HG03025 (cell line): ENCODE data around the gene KRT15.
"Not testable (repeated sequence)": the region's sequence is repeated elsewhere in the genome, so short reads cannot be mapped to it uniquely, and the experiment has no call there.

Experiments used
- ATAC-seq: cut with Tn5 transposase; IDR thresholded peaks from one replicate; pipeline ENCODE4 v1.9.1; 2021; ENCODE audit warnings: mild to moderate bottlenecking, moderate library complexity; ENCODE audit not compliant: unreplicated experiment, low FRiP score

Gene KRT15

GRCh38 chr17:41544935-41545334 lies 26.2 kb upstream of the KRT15 start:
- no peak for ATAC-seq

GRCh38 chr17:41544491-41544892 lies 25.8 kb upstream of the KRT15 start:
- no peak for ATAC-seq

DNA sequence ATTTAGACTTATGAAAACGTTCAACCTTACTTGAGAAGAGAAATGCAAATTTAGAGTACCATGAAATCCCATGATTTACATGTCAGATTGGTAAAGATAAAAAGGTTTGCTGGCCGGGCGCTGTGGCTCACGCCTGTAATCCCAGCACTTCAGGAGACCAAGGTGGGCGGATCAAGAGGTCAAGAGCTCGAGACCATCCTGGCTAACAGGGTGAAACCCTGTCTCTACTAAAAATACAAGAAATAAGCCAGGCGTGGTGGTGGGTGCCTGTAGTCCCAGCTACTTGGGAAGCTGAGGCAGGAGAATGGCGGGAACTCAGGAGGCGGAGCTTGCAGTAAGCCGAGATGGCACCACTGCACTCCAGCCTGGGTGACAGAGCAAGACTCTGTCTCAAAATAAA lies 24.1 kb upstream of the KRT15 start:
- not testable (repeated sequence) for ATAC-seq

DNA sequence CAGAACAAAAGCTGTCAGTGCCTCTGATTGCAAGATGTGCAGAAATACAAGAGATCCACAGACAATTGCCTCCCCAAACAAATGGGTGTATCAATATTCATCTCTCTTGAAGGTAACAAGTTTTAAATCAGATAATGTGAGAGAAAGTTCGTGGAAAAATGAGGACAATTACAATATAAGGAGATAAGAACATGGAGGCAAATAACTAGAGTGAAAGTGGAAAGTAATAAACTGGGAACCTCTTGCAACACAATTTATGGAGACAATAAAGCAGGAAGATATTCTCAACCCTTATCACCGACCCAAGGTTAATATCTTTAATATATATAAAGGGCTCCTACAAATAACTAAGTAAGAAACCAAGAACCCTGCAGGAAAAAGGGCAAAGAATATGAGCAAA lies 23.7 kb upstream of the KRT15 start:
- no peak for ATAC-seq

DNA sequence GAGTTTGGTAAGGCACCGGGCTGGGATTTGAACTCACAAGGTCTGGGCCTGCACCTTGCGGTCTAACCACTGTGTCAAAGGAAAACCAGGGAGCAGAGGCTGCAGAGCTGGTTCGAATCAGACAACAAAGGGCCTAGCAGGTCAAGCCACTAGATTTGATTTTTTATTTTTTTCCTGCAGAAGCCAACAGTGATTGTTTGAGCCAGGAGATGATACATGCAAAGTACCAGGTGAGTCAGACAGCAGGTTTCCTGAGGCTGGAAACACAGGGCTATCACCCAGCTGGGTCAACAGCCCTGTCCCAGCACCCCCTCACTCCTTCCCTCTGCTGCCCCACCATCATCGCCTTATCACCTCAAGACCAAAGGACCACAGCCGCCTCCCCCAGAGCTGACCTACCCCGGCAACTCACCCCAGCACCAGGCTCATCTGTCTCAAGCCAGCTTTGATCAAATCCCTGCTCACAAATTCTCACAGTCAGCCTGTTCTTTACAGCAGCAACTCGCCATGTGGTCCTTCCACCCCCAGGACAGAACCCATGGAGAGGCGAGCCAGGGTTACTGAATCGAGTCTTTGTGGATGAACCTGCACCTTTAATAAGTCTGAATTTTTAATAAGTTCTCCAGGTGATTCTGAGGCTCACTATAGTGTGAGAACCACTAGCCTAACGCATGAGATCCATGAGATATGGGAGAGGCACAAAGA lies 22.4 kb upstream of the KRT15 start:
- ATAC-seq: no peak

DNA sequence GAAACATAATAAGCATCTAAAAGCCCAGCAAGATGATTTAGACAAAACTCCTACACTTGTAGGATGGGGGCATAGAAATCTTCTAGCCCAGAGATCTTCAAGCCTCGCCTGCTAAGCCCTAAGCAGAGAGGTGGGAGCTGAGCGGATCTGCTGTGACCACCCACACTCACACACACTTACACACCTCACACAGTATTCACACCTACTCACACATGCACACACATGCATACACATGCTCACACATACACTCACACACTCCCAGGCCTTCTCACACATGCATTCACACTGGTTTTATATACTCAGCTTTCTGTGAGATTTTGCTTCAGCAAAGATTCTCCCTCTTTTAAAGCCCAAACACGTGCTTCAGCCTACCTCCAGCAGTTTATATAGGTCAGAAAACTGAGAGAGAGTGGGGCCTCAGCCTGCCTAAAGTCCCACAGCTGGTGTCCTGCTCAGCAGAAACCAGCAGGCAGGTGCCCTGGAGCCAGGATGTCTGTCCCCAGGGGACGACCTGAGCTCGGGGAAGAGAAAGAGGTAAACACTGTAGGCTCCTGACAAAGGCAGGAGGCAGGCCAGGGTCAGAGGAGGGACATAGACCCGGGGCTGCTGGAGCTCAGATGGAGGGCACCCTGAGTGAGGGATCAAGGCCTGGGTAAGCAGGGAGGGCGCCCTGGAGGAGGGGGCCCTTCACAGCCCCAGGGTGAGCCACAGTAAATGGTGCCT lies 21.4 kb upstream of the KRT15 start:
- ATAC-seq: no peak

DNA sequence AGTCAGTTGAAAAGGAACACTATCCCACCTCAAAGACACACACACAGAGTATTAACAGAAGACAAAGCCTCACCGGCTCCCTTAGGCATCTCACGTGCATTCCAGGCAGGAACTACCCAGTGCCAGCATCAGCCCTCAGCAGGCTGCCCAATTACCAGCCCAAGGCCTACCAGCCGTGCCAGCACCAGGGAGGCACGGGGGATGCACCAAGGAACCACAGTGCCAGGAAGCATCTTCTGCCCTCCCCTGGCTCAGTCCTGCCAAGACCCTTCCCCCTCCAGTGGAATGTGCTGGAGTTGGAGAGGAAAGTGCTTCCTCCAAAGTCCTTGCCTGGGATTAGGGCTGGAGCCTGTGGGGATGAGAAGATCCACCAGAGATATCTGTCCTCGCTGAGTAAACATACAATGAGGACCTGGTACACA lies 20.4 kb upstream of the KRT15 start:
- ATAC-seq: no peak

DNA sequence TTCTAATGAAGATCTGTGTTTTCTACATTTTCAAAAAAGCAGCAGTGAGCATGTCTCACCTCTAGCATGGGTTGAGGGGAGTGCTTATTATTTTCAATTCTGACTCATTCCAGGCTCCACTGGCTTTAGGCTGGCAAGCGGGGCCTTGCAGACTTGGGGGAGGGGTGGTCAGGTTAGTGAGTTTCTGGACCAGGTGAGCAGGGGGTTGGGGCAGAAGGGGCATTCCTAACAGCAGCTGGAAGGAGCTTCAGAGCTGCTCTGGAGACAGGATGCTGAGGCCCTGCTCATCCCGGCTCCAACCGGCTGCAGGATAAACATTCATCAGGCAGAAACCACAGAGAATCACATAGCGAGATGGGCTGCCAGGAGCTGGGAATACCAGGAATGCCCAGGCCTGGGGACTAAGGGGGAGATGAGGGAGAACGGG lies 19.9 kb upstream of the KRT15 start:
- no peak for ATAC-seq

- ATAC-seq: no peak
These were observed 19.3 kb upstream of the KRT15 start for GRCh38 chr17:41537990-41538389.

- no peak for ATAC-seq
These were observed 18.9 kb upstream of the KRT15 start for GRCh38 chr17:41537614-41537954.

GRCh38 chr17:41536741-41537613 lies 18.3 kb upstream of the KRT15 start:
- no peak for ATAC-seq

- ATAC-seq: no peak
These were observed 17.2 kb upstream of the KRT15 start for GRCh38 chr17:41535764-41536481.

DNA sequence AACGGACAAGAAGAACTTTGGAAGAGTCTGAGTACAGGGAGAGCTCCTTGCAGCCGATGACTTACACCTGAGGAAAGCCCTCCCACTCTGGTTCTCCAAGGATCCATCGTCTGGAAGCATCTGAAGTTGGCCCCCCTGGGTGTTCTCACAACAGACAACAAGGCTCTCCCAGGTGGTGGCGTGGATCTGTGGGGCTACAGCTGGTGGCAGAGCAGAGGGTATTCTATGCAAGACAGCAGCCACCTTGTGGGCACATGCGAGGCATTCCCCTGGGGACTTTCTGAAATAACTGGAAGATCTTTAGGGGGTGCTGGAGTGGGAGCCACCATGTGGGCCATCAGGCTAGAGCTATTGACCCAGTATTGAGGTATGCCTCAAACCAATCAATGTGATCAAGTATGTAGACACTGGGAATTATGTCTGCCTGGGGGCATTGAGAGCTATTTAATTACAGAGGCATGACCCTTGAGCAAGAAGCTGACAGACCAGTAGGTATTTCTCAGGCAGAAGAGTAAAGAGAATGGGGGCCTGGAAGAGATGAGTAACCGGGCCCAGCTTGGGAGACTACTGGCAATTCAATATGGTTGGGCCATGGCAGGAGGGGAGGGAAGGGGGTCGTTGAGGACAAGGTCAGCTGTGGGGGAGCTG lies 16.3 kb upstream of the KRT15 start:
- no peak for ATAC-seq

- ATAC-seq: no peak
These were observed 14.9 kb upstream of the KRT15 start for GRCh38 chr17:41533613-41534012.

GRCh38 chr17:41532947-41533570 lies 14.4 kb upstream of the KRT15 start:
- no peak for ATAC-seq

- ATAC-seq: no peak
These were observed 13.3 kb upstream of the KRT15 start for GRCh38 chr17:41531993-41532392.

DNA sequence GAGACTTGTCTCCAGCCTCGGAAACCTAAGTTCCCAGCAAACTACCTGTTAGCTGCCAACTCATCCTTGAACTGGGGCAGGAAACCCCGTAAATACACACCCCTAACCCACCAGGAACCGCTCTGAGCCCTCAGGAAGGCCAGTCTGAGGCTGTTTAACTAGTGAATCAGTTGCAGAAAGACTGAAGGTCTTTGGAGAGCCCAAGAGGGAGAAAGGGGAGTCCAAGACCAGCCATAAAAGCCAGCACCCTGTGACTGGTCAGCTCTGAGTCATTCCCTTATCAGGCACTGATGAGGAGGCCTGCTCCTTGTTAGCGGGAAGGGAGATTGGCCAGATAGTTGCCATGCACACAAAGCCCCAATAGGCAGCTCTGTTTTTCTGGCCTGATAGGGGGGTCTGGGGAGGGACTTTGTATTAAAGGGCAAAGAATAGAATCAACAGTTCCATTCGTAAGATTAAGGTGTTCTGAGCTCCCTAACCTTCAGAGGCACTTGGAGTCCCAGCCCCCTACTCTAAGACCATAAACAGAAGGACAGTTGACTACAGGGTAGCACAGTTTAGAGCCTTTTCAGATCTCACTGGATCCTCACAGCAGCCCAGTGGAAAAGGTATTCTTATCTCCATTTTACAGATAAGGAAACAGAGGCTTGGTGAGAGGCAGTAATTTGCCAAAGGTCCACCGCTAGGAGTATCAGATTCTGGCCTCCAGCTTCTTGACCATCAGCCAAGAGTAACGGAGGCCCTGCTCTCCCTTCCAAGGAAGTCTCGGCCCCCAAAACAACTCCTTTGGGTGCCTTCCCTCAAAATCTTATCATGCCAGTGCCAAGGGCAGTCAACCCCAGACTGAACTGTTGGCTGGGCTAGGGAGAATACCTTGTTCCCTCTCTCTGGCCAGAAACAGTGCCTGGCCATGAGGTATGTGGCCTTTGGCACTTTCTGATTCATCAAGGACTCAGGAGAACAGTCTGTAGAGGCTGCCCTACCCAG lies 11.7 kb upstream of the KRT15 start:
- no peak for ATAC-seq

GRCh38 chr17:41529491-41529915 lies 10.8 kb upstream of the KRT15 start:
- ATAC-seq: no peak

DNA sequence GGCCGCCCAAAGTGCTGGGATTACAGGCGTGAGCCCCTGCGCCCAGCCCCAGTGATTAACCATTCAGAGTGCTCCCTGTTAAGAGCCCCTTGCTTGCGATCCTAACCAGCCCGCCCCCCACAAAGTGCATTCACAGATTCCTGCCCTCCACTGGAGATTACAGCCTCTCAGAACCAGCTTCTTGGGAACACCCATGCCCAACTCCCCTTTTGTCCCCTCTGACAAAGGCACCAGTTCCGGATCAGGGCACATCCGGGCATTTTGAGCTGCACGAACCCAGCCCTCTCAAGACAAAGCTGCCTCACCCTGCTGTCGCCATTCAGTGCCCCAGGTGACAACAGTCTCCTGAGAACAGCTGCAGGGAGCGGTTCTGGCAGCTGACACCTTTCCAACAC lies 10.3 kb upstream of the KRT15 start:
- ATAC-seq: no peak
